Upper lobe of right lung (tissue), 1 donor: ENCODE results near the gene TAPT1. TPM values are rescaled to one million over a fixed set of nuclear protein-coding genes. Genes with fewer than 3 reads are reported as not detected.

Experiments used
- ATAC-seq: fragments of 200-7000 bp; cut with Tn5 transposase; one replicate; pipeline ENCODE4 v1.9.1; 2020; ENCODE audit warnings: mild to moderate bottlenecking, moderate library complexity
- DNase-seq: peaks from one replicate; pipeline ENCODE4 v3.0.0-alpha.2; 2020
- H3K27ac ChIP-seq: fragments of 200-600 bp; one replicate; pipeline ENCODE4 v1.8.0; 2022
- H3K27me3 ChIP-seq: fragments of 200-600 bp; one replicate; pipeline ENCODE4 v1.8.0; 2022; ENCODE audit warnings: mild to moderate bottlenecking
- H3K36me3 ChIP-seq: fragments of 200-600 bp; one replicate; pipeline ENCODE4 v1.8.0; 2022
- H3K4me1 ChIP-seq: fragments of 200-600 bp; one replicate; pipeline ENCODE4 v1.8.0; 2022
- H3K4me3 ChIP-seq: fragments of 200-600 bp; one replicate; pipeline ENCODE4 v1.8.0; 2022; ENCODE audit warnings: mild to moderate bottlenecking
- H3K9me3 ChIP-seq: fragments of 200-600 bp; one replicate; pipeline ENCODE4 v1.8.0; 2022
- CTCF ChIP-seq: fragments of 200-600 bp; IDR thresholded peaks from one replicate; pipeline ENCODE4 v1.8.0; 2022; ENCODE audit warnings: antibody characterized with exemption
- intact Hi-C: fragments of 100-400 bp; cut with DNase I; formaldehyde crosslinking; loops from one replicate; pipeline ENCODE4 v1.11.0; 2022
- total RNA-seq: library from RNA; stranded (reverse); fragmentation: NEBNext Ultra II Directional; extraction: Animal tissue kit (Norgen Biotek cat#: 25700); gene quantifications from one replicate; pipeline ENCODE4 v1.2.1, GENCODE V29; 2021
- donor health status: DM: no; HTN: yes; CAD: no; lungs with severe emphysema.

TAPT1 gene
- total RNA-seq, 1 donor from 2014 or later = 66.5 TPM

GRCh38 chr4:16140879-16141249 lies 85.4 kb downstream of the TAPT1 start:
- intact Hi-C loops = no loop called here
- H3K36me3 ChIP-seq = no peaks in the 10 kb centered on the region
- no peak overlapping the region for H3K4me3 ChIP-seq
- no peak for DNase-seq
- ATAC-seq = peak; percentile 86
- no peaks in the 10 kb centered on the region for H3K27me3 ChIP-seq
- no peak overlapping the region for H3K27ac ChIP-seq
- no peaks in the 10 kb centered on the region for H3K9me3 ChIP-seq
- TF ChIP-seq CTCF = no peak
- H3K4me1 ChIP-seq = no peaks in the 10 kb centered on the region

DNA sequence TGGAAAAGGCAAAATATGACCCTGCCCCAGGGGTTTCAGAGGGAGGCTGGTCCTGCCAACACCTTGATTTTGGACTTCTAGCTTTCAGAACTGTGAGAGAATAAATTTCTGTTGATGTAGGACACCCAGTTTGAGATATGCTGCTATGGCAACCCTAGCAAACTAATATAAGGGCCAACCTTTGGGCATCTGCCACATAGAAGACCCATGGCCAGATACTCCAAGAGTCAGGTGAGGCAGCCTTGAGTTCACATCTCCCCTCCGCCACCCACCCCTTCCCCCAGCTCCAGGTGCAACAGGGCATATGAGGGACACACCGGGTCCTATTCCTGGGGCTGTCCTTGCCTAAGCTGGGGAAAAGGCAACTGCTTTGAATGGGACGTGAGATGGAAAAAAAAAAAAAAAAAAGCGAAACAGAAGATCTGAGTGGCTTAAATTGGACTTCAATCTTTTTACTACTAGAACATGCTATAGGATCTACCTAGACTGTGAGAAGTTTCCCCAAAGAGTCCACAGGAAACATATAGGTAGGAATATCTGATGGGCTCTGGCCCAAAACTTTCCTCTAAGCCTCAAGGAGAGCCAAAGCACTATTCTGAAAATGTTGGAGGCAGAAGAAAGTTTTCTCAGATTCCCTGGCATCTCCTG lies 85.9 kb downstream of the TAPT1 start:
- no peak overlapping the region for H3K27ac ChIP-seq
- intact Hi-C loops = no loop called here
- no peaks in the 10 kb centered on the region for H3K4me1 ChIP-seq
- no peak overlapping the region for H3K4me3 ChIP-seq
- no peak for DNase-seq
- H3K27me3 ChIP-seq = no peaks in the 10 kb centered on the region
- H3K36me3 ChIP-seq = no peaks in the 10 kb centered on the region
- TF ChIP-seq CTCF = no peak
- H3K9me3 ChIP-seq = no peaks in the 10 kb centered on the region
- no peak for ATAC-seq

DNA sequence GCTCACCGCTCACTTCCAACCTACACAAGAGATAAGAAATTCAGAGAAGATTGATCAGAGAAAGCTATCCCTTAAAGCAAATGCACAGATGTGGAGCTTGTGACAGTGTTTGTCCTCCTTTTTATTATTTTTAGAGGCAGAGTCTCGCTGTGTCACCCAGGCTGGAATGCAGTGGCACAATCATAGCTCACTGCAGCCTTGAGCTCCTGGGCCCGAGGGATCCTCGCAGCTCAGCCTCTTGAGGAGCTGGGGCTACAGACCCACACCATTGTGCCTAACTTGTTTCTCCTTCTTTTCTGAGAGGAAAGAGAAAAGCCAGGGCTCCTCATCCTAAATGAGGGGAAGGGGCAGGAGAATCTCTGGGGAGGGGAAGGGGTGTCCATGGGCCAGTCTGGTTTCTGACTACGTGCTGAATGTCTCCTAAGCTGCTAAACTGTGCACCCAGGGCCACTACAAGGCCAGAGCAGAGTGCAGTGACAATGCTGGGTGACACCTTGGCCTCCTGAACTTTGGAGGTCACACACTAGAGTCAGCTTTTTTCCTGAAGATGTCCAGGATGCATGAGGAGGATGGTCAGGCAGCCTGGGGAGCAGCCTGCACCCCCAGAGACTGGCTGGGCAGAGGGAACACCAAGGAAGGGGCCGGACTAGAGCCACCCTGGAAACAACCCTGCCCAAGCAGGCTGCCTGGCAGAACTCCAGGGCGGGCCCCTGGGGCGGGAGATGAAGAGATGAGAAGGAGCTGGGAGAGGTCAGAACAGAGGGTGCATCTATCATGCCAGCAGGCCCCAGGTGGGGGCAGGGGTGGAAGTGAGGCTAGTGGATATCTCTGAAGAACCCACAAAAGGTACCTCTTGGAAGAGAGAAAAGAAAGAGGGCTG lies 87.0 kb downstream of the TAPT1 start:
- intact Hi-C loops = no loop called here
- H3K27me3 ChIP-seq = no peaks in the 10 kb centered on the region
- ATAC-seq = no peak
- no peak for TF ChIP-seq CTCF
- H3K9me3 ChIP-seq = no peaks in the 10 kb centered on the region
- no peaks in the 10 kb centered on the region for H3K4me1 ChIP-seq
- H3K36me3 ChIP-seq = no peaks in the 10 kb centered on the region
- no peak for DNase-seq
- H3K27ac ChIP-seq = no peak overlapping the region
- H3K4me3 ChIP-seq = no peak overlapping the region

DNA sequence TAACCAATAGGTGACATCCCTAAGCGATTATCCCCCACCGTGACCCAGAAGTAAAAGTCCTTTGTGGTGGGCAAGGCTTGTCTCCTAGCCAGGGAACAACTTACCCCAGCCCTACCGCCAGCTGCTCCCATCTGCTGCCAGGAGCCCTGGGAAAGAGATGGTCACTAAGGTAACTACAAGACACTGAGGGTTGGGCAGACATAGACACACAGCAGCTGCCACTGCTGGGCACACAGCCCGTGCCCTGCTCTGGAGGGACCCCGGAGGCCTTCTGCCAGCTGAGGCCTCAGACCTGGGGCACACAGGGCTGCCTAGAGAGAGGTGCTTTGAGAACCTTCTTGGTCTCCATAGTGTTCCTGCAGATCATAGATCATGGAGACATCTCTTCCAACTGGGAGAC lies 89.4 kb downstream of the TAPT1 start:
- H3K27ac ChIP-seq = no peak overlapping the region
- no peak overlapping the region for H3K4me3 ChIP-seq
- no peak for TF ChIP-seq CTCF
- ATAC-seq (no peak), DNase-seq (no peak)
- no peaks in the 10 kb centered on the region for H3K9me3 ChIP-seq
- H3K4me1 ChIP-seq = no peaks in the 10 kb centered on the region
- no peaks in the 10 kb centered on the region for H3K36me3 ChIP-seq
- intact Hi-C loops = no loop called here
- no peaks in the 10 kb centered on the region for H3K27me3 ChIP-seq

GRCh38 chr4:16136311-16136710 lies 90.0 kb downstream of the TAPT1 start:
- no peak for ATAC-seq
- TF ChIP-seq CTCF = no peak

More at GRCh38 chr4:16136311-16136710, 90.0 kb downstream of the TAPT1 start:
- no peaks in the 10 kb centered on the region for H3K27me3 ChIP-seq
- no peaks in the 10 kb centered on the region for H3K9me3 ChIP-seq
- H3K4me1 ChIP-seq = no peaks in the 10 kb centered on the region
- H3K4me3 ChIP-seq = no peak overlapping the region
- DNase-seq = no peak
- intact Hi-C loops = no loop called here
- no peak overlapping the region for H3K27ac ChIP-seq
- no peaks in the 10 kb centered on the region for H3K36me3 ChIP-seq
